T-helper 2 cell (primary cell): Measurements from ENCODE around the gene XK.
A peak's percentile ranks its signal among the peaks of the same experiment; 100 is the strongest.
"Not testable (repeated sequence)": the region's sequence is repeated elsewhere in the genome, so short reads cannot be mapped to it uniquely, and the experiment has no call there.

Source experiments
- DNase-seq, 5 experiments: peaks; one replicate each; pipeline versions ENCODE4 v3.0.0 to v3.0.0-alpha.2; 2012 to 2022

XK gene

DNA sequence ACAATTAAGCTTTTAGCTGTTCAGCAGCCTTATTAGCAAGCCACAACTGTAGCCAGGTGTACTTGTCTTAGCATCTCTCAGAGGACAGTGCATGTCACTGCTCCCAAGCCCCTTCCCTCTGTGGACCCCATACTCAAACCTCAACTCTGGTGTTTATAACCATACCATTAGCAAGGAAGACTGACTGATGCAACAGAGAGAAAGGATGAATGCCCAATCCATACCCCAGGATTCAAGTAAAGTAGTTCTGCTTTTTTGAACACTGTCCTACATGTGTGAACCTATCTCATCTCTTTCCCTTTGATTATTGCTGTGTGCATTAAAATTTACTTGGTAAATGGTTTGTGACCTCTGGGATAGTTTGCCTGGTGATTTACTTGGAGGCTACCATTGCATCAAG lies 71.5 kb downstream of the XK start:
- no peak for DNase-seq

DNA sequence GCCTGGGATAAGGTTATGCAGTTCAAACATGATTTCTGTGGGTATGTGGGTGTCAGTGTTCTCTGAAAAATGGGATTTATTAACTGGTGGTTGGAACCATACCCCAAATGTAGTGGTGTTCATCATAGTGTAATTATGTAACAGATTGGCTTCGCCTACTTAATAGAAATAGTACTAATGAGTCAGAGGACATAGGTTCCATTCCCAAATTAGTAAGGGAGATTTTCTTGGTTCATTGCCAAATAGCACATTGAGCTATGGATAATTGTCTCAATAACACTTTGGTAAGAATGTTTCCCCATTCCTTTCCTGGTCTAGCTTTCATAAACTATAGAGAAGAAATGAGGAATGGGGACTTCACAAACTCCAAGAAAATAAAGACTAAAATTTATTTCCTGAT lies 73.8 kb downstream of the XK start:
- no peak for DNase-seq

DNA sequence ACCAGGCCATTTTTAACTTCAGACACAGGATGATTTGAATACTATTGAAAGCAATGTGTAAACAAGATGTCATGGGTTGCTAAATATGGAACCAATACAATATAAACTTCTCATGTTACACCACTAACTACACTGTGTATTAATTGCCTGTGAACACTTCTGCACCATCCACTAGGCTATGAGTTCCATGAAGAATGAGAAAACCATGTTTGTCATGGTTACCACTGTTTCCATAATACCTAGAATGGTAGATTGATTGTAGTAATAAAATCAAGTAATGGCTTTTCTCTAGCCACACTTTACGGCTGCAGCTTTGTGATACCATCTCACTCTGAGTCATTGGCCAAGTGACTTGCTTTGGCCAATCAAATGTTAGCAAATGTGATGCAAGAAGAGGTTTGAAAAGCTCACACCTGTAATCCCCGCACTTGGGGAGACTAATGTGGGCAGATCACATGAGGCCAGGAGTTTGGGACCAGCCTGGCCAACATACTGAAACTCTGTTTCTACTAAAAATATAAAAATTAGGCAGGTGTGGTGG lies 74.4 kb downstream of the XK start:
- DNase-seq = peak in 1 of 5 experiments; percentile 3

DNA sequence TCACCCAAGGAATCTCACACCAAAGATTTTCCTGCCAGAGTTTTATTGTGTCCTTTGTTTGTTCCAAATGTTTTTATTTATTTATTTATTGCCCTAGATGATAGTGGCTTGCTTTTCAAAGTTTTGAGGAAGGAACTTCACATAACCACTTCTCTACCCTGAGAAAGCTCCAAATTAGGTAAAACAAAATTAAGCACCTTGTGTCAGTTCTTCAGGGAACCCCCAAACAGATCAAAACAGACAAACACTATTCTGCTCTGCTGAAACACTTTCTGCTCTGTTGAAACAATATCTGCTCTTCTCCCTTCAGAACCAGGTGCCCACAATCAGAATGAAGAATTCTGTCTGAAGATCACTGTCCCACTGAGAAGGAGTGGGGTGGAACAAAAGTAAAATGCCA lies 77.8 kb downstream of the XK start:
- no peak for DNase-seq

DNA sequence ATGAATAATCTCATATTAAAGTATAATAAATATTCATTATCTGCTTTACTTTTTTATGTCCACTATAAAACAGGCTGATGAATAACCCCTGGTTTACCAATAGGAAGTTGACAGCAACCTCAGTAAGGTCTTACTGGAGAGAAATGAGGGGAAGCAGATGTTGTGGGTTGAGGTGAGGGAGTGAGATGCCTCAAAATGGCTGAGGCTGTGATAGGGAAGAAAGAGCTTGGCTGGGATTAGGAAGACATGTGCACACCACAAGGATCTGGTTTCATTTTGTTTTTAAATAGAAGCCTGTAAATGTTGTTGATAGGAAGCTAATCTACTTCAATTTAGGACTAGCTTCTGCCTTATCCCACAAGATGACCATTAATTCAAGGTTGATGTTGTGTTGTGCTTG lies 79.9 kb downstream of the XK start:
- DNase-seq = no peak

DNA sequence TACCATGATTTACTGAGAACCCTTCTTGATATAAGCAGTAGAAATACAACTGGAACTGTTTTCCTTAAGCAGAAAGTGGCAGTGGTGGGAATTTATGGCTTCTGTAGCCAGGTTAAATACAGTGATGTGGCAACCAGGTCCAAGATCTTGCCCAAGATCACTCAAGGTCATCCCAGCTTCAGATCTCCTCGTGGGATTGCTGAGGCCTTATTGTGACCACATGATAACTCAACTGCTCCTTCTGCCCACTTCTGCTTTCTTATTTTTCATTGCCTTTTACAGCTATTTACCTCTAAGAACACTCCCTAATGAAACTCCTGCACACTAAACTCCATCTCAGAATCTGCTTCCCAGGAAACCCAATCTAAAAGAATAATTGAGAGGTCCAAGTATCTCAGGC lies 81.8 kb downstream of the XK start:
- no peak for DNase-seq

DNA sequence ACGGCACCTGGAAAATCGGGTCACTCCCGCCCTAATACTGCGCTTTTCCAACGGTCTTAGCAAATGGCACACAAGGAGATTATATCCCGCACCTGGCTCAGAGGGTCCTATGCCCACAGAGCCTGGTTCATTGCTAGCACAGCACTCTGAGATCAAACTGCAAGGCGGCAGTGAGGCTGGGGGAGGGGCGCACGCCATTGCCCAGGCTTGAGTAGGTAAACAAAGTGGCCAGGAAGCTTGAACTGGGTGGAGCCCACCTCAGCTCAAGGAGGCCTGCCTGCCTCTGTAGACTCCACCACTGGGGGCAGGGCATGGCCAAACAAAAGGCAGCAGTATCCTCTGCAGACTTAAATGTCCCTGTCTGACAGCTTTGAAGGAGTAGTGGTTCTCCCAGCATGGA lies 83.3 kb downstream of the XK start:
- not testable (repeated sequence) for DNase-seq

DNA sequence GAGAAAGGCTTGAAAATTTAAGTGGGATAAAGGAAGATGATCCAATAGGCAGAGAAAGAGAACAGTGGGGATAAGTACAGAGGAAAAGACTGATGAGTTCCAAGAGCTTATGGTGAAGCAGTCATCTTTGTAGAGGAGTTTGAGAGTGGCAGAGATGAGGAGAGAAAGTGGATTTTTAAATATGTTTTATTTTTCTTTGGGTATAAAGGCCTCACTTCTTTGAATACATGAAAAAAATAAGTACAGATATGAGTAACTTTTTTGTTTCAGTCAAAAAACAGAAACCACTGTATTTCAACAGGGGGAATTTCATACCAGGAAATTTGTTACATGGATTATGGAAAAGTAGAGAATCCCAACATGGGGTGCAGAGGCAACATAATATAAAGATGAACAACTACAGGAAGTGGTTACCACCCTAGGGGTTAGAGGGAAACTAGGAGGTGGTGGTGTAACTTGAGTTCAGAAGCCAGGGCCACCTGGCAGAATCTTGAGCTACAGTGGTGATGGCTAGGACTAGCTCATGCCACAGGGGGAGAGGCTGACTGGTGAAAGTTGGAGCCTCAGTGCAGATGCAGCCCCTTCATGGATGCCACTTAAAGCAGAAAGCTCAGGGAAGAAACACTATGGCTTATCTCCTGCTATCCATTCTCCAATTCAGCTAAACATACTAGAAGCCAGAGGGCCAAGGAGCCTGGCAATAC lies 90.8 kb downstream of the XK start:
- DNase-seq = peak in 1 of 5 experiments; percentile 52

DNA sequence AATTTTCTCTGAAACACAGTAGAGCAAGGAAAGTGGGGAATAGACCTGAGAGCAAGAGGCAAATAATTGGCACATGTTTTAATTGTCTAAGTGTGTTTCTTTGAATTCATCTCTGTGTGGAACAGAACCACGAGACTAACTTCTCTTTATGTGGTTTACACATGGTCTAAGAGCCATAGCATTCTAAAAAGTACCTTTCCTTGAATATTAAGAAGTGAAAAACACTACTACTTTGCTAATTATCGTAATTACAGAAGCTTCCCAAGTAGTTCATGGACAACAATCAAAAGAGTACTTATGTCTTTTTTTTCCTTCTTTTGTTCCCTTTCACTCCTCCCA lies 91.4 kb downstream of the XK start:
- DNase-seq = no peak

DNA sequence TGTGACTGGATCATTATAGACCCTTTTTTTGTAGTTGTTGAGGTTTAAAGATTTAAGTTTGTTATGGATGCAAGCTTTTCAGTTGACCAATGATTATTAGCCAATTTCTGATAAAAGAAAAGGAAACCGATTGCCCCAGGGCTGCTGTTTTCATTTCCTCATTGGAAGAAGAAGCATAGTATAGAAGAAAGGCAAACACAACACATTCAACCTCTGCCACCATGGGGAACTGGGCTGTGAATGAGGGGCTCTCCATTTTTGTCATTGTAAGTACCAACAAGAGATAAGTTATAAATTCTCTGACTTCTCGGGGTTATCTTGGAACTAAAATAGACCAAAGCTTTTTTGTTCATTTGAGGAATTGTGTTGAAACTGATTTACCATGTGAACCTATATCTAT lies 94.3 kb downstream of the XK start, which contains the start of gene CYBB:
CYBB (plus strand) TSS at position 203 of the 400 bp plus-strand sequence; CDS start at position 222, 19 bp downstream.
- DNase-seq = no peak

DNA sequence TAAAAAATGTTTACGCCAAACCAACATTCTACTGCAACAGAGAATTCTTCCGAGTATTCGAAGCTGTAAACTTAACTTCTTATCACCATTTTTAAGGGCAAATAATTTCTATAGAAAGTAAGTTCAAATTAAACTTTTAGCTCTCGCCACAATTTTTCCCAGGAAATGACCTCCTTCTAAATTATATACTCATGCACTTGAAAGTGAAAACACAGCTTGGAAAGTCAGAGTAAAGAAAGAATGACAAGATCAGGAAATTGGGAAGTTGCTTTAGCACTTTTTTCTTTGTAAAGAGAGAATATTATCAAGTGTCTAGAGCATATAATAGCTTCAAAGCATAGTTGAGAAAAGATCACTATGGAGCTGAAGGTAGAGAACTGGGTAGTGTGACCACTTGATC lies 95.5 kb downstream of the XK start:
- no peak for DNase-seq
